Lower leg skin (tissue), 3 donors: ENCODE data around the gene SWT1.
"Not testable (repeated sequence)": the region's sequence is repeated elsewhere in the genome, so short reads cannot be mapped to it uniquely, and the experiment has no call there.

Experiments used
- POLR2A ChIP-seq, 2 donors: fragments of 450-650 bp; IDR thresholded peaks; one replicate each; pipeline ENCODE4 v1.6.1; 2016 to 2017; ENCODE audit warnings: antibody characterized with exemption in 2 of 2, mild to moderate bottlenecking in 1 of 2, moderate library complexity in 1 of 2
- TF ChIP-seq, protein P1 (sequence below), 3 donors: fragments of 450-650 bp; IDR thresholded peaks; one replicate each; pipeline ENCODE4 v1.5.1; 2016; ENCODE audit warnings: antibody characterized with exemption in 3 of 3, mild to moderate bottlenecking in 3 of 3, moderate library complexity in 2 of 3

DNA sequence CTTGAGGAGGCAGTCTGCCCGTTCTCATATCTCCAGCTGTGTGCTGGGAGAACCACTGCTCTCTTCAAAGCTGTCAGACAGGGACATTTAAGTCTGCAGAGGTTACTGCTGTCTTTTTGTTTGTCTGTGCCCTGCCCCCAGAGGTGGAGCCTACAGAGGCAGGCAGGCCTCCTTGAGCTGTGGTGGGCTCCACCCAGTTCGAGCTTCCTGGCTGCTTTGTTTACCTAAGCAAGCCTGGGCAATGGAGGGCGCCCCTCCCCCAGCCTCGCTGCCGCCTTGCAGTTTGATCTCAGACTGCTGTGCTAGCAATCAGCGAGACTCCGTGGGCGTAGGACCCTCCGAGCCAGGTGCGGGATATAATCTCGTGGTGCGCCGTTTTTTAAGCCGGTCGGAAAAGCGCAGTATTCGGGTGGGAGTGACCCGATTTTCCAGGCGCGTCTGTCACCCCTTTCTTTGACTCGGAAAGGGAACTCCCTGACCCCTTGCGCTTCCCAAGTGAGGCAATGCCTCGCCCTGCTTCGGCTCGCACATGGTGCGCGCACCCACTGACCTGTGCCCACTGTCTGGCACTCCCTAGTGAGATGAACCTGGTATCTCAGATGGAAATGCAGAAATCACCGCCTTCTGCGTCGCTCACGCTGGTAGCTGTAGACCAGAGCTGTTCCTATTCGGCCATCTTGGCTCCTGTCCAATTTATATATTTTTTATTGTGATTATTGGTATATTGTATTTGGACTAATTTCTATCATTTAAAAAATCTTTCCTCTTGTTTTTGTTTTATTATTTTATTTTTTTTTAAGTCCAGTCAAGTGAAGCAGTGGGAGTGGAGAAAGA is 100.4 kb downstream of the SWT1 start:
- TF ChIP-seq, protein P1, sequence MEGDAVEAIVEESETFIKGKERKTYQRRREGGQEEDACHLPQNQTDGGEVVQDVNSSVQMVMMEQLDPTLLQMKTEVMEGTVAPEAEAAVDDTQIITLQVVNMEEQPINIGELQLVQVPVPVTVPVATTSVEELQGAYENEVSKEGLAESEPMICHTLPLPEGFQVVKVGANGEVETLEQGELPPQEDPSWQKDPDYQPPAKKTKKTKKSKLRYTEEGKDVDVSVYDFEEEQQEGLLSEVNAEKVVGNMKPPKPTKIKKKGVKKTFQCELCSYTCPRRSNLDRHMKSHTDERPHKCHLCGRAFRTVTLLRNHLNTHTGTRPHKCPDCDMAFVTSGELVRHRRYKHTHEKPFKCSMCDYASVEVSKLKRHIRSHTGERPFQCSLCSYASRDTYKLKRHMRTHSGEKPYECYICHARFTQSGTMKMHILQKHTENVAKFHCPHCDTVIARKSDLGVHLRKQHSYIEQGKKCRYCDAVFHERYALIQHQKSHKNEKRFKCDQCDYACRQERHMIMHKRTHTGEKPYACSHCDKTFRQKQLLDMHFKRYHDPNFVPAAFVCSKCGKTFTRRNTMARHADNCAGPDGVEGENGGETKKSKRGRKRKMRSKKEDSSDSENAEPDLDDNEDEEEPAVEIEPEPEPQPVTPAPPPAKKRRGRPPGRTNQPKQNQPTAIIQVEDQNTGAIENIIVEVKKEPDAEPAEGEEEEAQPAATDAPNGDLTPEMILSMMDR (IDR thresholded peaks at IDR 0.05) = not testable (repeated sequence)
- not testable (repeated sequence) for TF ChIP-seq POLR2A (IDR thresholded peaks at IDR 0.05)
